ENCODE measurements around the gene VSTM2L.

The VSTM2L gene

DNA sequence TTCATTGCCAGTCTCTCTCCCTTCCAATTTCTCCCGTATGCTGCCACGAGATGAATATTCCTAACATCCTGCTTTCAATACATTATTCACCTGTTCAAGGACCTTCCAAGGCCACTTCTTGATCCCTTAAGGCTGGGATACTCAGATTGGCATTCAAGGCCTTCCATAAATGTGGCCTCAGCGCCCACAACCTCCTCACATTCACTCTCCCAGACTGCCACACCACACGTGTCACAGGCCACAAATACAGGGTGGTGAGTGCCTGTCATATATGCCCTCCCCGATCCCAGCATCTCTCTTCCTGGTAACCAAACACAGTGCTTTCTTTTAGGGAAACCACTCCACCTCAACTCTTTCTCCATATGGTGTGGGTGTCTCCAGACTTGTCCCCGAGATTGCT is 74.9 kb downstream of the VSTM2L start:
- H3K27ac ChIP-seq = no peak overlapping the region
- TF ChIP-seq, protein P1, sequence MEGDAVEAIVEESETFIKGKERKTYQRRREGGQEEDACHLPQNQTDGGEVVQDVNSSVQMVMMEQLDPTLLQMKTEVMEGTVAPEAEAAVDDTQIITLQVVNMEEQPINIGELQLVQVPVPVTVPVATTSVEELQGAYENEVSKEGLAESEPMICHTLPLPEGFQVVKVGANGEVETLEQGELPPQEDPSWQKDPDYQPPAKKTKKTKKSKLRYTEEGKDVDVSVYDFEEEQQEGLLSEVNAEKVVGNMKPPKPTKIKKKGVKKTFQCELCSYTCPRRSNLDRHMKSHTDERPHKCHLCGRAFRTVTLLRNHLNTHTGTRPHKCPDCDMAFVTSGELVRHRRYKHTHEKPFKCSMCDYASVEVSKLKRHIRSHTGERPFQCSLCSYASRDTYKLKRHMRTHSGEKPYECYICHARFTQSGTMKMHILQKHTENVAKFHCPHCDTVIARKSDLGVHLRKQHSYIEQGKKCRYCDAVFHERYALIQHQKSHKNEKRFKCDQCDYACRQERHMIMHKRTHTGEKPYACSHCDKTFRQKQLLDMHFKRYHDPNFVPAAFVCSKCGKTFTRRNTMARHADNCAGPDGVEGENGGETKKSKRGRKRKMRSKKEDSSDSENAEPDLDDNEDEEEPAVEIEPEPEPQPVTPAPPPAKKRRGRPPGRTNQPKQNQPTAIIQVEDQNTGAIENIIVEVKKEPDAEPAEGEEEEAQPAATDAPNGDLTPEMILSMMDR (conservative IDR thresholded peaks at IDR 0.05; ENCODE audit: low read depth) = no peak
- CTCF ChIA-PET = interaction anchor here (0.7 kb wide), 1 partner anchor 11 kb away, joined by 3 read pairs; no protein-coding TSS in a partner anchor
- POLR2A ChIA-PET (ENCODE audit: low non-redundant PET) = no interaction called here
- DNase-seq (ENCODE audit: low spot score) = no peak

DNA sequence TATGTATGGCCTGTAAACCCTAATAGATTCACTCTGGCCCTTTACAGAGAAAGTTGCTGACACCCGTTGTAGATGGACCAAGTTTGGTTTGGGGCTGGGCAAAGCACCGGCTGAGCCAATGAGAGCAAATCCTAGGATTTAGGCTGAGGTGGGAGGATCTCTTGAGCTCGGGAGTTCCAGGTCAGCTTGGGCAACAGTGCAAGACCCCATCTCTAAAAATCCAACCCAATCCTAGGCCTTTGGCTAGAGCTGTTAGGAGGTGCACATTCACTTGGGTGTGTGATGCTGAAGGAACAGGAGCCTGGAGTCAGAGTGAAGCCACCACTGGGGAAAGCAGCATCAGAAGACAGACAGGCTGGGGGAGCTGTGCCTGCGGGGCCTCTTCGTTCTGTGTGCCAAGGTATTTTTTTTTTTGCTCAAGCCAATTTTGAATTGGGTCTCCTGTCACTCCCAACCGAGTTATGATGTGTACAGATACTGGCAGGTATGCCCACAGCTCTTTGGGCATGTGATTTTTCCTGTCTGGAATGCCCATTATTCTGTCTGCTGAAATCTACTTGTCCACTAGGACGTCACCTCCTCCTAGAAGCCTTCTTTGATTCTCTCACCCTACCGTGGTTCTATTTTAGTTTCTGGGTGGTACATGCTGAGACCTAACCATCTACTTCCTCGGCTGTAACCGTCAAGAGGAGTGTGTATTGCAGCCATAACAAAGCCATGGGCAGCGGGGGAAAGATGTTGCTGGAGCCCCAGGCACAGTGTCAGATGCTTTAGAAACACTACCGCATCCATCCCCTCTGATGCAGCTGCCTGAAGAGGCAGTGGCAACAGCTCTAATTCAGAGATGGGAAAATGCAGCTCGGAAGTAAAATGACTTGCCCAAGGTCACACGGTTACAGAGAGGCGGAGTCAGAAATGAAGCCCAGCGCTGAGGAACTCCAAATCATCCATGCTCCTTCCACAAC is 76.4 kb downstream of the VSTM2L start:
- CTCF ChIA-PET = interaction anchor here (0.6 to 1.0 kb wide), 5 partner anchors 12 to 783 kb away, joined by 3 to 4 read pairs (median 3); no protein-coding TSS in a partner anchor
- H3K27ac ChIP-seq = no peak overlapping the region
- TF ChIP-seq, protein P1 (conservative IDR thresholded peaks at IDR 0.05; ENCODE audit: low read depth) = no peak
- POLR2A ChIA-PET (ENCODE audit: low non-redundant PET) = no interaction called here
- no peak for DNase-seq (ENCODE audit: low spot score)

DNA sequence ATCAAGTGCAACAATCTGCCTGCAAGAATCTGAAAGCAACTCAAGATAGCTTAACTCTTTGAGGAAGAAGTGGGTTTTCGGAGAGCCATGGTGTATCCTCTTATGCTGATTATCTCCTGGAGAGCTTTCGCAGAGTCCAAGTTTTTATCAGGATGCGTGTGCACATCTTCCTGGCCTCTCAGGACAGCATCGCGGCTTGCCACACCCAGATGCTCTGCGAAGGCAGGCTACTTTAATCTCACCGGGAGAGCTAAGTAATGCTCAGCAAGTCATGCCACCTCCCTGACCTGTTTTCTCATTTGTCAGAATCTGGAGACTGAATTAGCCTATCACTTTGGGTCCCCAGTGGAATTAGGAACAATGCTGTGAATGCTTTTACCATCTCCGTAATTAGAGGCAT is 77.5 kb downstream of the VSTM2L start:
- ChIA-PET POLR2A (ENCODE audit: low non-redundant PET) (no interaction called here), CTCF (interaction anchor here (0.6 to 0.7 kb wide), 3 partner anchors 119 to 416 kb away, joined by 3 to 4 read pairs (median 3); no protein-coding TSS in a partner anchor)
- TF ChIP-seq, protein P1 (conservative IDR thresholded peaks at IDR 0.05; ENCODE audit: low read depth) = no peak
- DNase-seq (ENCODE audit: low spot score) = no peak
- H3K27ac ChIP-seq = no peak overlapping the region

DNA sequence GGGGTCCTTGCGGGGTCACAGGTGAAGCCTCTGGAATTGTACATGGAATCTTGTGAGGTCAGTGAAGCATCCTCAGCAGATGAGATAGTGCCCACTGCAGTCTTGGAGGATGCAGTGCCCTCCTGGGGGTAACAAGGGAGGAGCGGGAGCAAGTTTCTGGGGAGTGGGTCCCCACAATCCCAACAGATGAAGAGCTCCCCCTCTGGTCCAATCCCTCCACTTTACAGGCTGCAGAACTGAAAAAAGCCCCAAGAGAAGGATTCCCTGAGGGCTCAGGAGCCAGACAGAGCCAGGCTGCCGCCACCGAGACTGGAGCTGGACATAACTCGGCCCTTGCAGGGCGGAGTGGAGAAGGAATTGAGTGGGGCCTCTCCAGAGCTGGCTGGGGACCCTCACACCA is 77.9 kb downstream of the VSTM2L start:
- no peak for DNase-seq (ENCODE audit: low spot score)
- no peak overlapping the region for H3K27ac ChIP-seq
- ChIA-PET CTCF (interaction anchor here (0.6 to 0.7 kb wide), 2 partner anchors 332 to 417 kb away, joined by 3 to 4 read pairs; no protein-coding TSS in a partner anchor), POLR2A (ENCODE audit: low non-redundant PET) (no interaction called here)
- TF ChIP-seq, protein P1 (conservative IDR thresholded peaks at IDR 0.05; ENCODE audit: low read depth) = no peak

DNA sequence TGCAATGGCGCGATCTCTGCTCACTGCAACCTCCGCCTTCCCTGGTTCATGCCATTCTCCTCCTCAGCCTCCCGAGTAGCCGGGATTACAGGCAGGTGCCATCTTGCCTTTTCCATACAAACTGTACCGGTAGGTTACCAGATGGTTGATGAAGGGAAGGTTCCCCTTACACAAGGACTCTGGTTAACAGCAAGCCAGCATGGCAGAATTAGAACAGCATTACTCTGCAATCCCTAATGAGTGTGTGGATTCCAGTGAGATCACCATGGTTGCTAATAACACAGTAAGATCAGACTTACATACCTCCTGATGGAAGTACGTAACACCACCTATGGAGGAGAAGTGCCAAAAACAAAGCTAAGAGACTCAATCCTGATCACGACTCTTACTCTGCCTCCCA is 78.6 kb downstream of the VSTM2L start:
- ChIA-PET POLR2A (ENCODE audit: low non-redundant PET) (no interaction called here), CTCF (no interaction called here)
- TF ChIP-seq, protein P1 (conservative IDR thresholded peaks at IDR 0.05; ENCODE audit: low read depth) = no peak
- DNase-seq (ENCODE audit: low spot score) = no peak
- H3K27ac ChIP-seq = no peak overlapping the region

DNA sequence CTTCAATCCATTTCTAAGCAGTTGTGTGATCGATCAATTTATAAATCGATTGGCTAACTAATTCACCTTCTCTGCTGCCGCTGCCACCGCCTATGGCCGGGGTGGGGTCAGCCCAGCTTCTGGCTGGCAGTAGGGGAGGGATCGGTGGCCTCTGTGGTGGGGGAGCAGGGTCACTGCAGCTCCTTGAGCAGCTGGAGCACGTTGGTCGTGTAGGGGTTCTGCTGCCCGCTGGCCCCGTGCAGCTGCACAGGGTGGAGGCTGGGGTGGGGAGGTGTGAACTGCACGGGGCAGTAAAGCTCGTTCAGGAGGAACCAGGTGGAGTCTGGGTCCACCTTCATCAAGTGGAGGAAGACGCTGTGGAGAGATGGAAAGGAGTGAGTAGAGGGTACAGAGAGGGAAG is 80.4 kb downstream of the VSTM2L start:
- POLR2A ChIA-PET (ENCODE audit: low non-redundant PET) = no interaction called here
- TF ChIP-seq, protein P1 (conservative IDR thresholded peaks at IDR 0.05; ENCODE audit: low read depth) = no peak
- H3K27ac ChIP-seq = no peak overlapping the region
- CTCF ChIA-PET = interaction anchor here (1.0 to 1.4 kb wide), 3 partner anchors 10 to 419 kb away, joined by 3 to 5 read pairs (median 5); no protein-coding TSS in a partner anchor
- no peak for DNase-seq (ENCODE audit: low spot score)
